PFSK-1 (cell line): ENCODE measurements around the gene ANXA3.

ENCODE experiments used
- POLR2AphosphoS5 ChIP-seq: IDR thresholded peaks from 2 replicates; pipeline ENCODE4 v1.6.1; 2012; ENCODE audit warnings: low read depth, mild to moderate bottlenecking, control low read depth, low read length, moderate library complexity
- REST ChIP-seq, 2 experiments: IDR thresholded peaks; 2 replicates each; pipeline versions ENCODE4 v1.6.1 to v1.8.0; 2011 to 2012; ENCODE audit warnings: low read depth in 2 of 2, low read length in 2 of 2, control low read depth in 1 of 2, inconsistent platforms in 1 of 2, mild to moderate bottlenecking in 1 of 2, moderate library complexity in 1 of 2; ENCODE audit not compliant: insufficient read depth in 1 of 2
- SIN3A ChIP-seq: IDR thresholded peaks from 2 replicates; pipeline ENCODE4 v1.6.1; 2012; ENCODE audit warnings: mild to moderate bottlenecking, low read length, moderate library complexity, borderline replicate concordance; ENCODE audit not compliant: insufficient read depth

- no peak for TF ChIP-seq REST (IDR thresholded peaks at IDR 0.05; ENCODE audit: insufficient read depth in 1 of 2, low read depth in 2 of 2, low read length in 2 of 2)
- no peak for TF ChIP-seq POLR2AphosphoS5
- no peak for TF ChIP-seq SIN3A
Measured at GRCh38 chr4:78638337-78639172, 87.0 kb downstream of the ANXA3 start.
